AG04449 (cell line): ENCODE data around the gene OTOS.

Experiments used
- CTCF ChIA-PET: fragments of 350-600 bp; formaldehyde crosslinking; extraction: SDS; loops from one replicate; lab custom pipeline; 2021; ENCODE audit warnings: antibody characterized with exemption; lab: Yijun Ruan, JAX
- POLR2A ChIA-PET: fragments of 400-600, 350-600 bp; formaldehyde crosslinking; extraction: SDS; loops from one replicate; lab custom pipeline; 2020; ENCODE audit warnings: antibody characterized with exemption, inconsistent platforms; lab: Yijun Ruan, JAX
- DNase-seq: peaks from one replicate; pipeline ENCODE4 v3.0.0-alpha.2; 2010; ENCODE audit warnings: low read depth, low spot score
- H3K4me3 ChIP-seq: 2 replicates; pipeline ENCODE4 v1.5.1; 2011; ENCODE audit warnings: low read depth, mild to moderate bottlenecking, control low read depth, low read length
- TF ChIP-seq, protein P1 (sequence below): IDR thresholded peaks from one replicate; pipeline ENCODE4 v1.5.1; 2011; ENCODE audit warnings: mild to moderate bottlenecking, moderate library complexity, low read length, control low read depth, inconsistent platforms; ENCODE audit not compliant: insufficient read depth; ENCODE audit errors: missing control alignments

OTOS gene

DNA sequence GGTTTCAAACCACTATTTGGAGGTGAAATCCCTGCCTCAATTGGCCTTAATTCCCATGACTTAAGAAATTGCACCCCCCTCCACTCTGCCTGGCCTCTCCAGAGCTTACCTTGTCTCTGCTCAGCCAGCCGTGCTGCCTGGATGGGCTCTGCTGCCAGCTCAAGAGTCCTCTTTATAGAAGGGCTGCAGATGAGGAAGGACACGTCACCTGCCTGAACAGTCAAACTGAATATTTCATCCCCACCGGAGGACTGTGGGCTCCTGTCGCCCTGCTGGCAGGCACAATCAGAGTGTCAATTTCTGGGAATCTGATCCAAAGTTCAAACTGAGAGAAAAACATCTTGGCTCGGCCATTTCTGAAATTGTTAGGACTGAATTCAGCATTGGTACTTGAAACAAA lies at the start of gene OTOS:
Gene OTOS, minus strand, starts transcription at position 148 of the 400 bp plus-strand sequence. CDS start 332 bp downstream, outside the sequence.
- POLR2A ChIA-PET: no interaction called here
- TF ChIP-seq, protein P1, sequence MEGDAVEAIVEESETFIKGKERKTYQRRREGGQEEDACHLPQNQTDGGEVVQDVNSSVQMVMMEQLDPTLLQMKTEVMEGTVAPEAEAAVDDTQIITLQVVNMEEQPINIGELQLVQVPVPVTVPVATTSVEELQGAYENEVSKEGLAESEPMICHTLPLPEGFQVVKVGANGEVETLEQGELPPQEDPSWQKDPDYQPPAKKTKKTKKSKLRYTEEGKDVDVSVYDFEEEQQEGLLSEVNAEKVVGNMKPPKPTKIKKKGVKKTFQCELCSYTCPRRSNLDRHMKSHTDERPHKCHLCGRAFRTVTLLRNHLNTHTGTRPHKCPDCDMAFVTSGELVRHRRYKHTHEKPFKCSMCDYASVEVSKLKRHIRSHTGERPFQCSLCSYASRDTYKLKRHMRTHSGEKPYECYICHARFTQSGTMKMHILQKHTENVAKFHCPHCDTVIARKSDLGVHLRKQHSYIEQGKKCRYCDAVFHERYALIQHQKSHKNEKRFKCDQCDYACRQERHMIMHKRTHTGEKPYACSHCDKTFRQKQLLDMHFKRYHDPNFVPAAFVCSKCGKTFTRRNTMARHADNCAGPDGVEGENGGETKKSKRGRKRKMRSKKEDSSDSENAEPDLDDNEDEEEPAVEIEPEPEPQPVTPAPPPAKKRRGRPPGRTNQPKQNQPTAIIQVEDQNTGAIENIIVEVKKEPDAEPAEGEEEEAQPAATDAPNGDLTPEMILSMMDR: no peak
- DNase-seq: no peak
- no peak within 1 kb of the TSS for H3K4me3 ChIP-seq
- CTCF ChIA-PET: interaction anchor here (4.4 to 9.6 kb wide), 2 partner anchors 77 to 82 kb away, joined by 37 to 227 read pairs; no protein-coding TSS in a partner anchor

DNA sequence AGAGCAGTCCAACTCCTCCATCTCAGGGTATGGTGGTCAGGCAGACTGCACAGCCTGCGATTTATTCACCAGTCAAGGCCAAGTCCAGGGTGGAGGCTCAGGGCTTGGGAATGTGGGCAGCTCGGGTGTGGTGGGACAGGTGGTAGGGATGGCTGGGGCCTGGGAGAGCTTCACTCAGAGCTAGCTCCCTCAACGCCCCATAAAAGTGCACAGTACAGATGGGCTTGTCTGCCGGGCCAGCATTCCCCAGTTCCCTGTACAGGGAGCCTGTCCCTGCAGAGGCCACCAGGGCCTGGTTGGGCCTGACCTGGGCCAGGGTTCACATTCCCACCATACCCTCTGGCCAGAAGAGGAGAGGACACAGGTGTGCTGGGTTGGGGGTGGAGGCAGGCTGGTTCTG lies 49.2 kb upstream of the OTOS start:
- no peak for DNase-seq
- POLR2A ChIA-PET: no interaction called here
- TF ChIP-seq, protein P1: no peak
- H3K4me3 ChIP-seq: no peak overlapping the region
- CTCF ChIA-PET: interaction anchor here (1.3 kb wide), 1 partner anchor 46 kb away, joined by 3 read pairs; no protein-coding TSS in a partner anchor

DNA sequence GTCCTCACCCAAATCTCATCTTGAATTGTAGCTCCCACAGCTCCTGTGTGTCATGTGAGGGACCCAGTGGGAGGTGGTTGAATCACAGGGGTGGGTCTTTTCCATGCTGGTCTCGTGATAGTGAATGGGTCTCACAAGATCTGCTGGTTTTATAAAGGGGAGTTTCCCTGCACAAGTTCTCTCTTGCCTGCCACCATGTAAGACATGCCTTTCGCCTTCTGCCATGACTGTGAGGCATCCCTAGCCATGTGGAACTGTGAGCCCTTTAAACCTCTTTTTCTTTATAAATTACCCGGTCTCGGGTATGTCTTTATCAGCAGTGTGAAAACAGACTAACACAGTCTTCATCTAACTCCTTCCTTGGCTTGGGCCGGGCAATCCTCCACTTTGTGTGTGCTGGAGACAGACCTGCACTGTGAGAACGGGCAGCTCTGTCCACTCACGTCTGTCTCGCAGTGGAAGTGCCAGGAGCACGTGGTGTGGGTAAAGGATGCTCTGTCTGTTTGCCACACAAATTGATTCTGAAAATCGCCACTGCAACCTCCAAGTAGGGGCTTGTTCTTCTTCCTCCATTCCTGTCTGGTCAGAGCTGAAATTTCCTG lies 47.6 kb upstream of the OTOS start:
- ChIA-PET POLR2A (no interaction called here), CTCF (no interaction called here)
- no peak overlapping the region for H3K4me3 ChIP-seq
- DNase-seq: no peak
- TF ChIP-seq, protein P1: no peak

GRCh38 chr2:240186191-240186725 lies 45.8 kb upstream of the OTOS start:
- CTCF ChIA-PET: no interaction called here
- H3K4me3 ChIP-seq: no peak overlapping the region
- POLR2A ChIA-PET: no interaction called here
- no peak for DNase-seq
- TF ChIP-seq, protein P1: no peak

DNA sequence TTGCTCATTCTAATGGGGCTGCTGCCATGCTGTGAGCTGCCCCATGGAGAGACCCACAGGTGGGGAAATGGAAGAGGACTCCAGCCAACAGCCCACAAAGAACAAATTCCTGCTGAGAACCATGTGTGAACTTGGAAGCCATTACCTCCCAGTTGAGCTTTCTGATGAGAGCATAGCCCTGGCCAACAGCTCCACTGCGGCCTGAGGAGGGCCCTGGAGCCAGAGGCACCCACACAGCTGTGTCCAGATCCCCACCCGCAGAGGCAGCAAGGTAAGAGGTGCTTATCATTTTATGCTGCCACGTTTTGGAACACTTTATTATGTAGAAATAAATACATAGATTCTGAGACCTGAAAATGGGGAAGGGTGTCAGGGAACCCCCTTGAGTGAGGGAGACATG lies 44.2 kb upstream of the OTOS start:
- CTCF ChIA-PET: no interaction called here
- DNase-seq: no peak
- no peak overlapping the region for H3K4me3 ChIP-seq
- TF ChIP-seq, protein P1: no peak
- POLR2A ChIA-PET: no interaction called here

DNA sequence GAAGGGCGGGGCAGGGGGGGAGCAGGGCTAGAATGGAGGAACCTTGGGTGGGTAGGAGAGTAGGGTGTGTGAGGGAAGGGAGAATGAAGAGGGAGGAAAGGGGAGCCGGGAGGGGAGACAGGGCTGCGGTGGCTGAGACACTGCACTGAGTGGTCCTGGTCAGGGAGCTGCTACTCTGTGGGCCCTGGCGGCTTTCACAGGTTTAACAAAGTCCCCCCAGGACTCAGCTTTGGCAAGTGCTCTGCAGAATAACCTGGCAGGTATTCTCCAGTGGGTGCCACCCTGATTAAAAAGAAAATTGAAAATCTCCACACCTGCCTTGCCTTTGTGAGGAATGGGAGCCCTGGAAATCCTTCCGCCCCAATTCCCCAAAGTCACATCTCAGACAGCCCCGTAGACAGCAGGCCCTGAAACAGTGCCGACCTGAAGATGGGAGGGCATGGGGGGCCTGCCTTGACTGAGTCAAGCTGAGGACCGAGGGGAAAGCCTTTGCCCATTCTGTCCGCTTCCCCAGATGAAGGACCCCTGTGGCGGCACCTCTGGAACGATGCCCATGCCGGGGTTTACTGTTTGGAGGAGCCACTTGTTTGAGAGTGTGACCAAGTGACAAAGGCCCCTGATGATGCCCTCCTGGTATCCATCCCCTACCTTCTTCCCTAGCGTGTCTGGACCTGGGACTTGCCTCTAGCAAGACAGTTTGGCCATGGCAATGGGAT lies 43.6 kb upstream of the OTOS start:
- ChIA-PET POLR2A (no interaction called here), CTCF (no interaction called here)
- no peak overlapping the region for H3K4me3 ChIP-seq
- TF ChIP-seq, protein P1: no peak
- DNase-seq: no peak
